GM21381 (cell line): ENCODE data around the gene SORCS2.

Experiments
- ATAC-seq: cut with Tn5 transposase; IDR thresholded peaks from one replicate; pipeline ENCODE4 v1.9.1; 2021; ENCODE audit warnings: mild to moderate bottlenecking, moderate library complexity; ENCODE audit not compliant: unreplicated experiment

The SORCS2 gene

DNA sequence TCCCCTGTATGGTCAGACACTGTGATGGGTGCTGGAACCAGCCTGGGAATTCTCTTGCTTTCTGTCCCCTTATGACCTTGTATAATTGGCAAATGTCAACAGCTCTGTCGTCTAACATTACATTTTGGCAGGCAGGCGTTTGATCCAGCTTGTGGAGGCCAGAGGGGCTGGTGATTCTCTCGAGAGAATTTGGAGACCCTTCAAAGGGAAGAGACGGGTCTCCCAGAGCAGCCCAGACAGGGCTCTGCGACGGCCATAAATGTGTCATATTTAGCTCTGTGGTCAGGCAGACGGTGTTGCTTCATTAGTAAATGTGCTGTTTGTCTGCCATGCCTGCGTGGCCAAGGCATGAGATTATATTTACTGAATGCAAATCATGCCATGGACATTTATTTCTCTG lies 68.7 kb downstream of the SORCS2 start:
- no peak for ATAC-seq

DNA sequence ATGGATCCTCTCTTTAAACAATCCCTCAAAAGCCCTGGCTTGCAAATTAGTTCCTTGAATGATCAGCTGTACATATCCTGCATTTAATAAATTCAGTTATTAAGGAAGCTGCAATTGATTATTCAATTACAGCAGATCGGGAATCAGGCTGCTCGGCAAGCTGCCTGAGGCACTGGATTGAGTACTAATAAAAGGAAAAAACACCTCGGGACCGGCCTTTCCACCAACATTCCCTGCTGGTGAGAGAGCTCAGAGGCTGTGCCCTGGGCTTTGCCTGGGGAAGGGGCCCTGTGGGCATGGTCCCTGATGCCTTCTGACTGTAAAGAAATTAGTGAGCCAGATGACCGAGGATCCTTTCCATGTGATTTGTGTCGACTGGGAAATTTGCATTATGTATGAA lies 69.2 kb downstream of the SORCS2 start:
- ATAC-seq, result no peak

DNA sequence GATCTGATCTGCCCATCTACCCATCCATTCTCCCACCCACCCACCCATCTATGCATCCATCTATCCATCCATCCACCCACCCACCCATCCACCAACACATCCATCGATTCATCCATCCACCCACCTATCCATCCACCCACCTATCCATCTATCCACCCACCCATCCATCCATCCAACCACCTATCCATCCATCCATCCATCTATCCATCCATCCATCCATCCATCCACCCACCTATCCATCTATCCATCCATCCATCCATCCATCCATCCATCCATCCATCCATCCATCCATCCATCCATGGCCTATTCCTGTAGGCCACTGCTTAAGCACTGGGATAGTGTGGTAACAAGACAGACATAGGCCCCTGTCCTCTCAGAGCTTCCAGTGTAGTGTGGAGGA lies 69.8 kb downstream of the SORCS2 start:
- no peak for ATAC-seq

DNA sequence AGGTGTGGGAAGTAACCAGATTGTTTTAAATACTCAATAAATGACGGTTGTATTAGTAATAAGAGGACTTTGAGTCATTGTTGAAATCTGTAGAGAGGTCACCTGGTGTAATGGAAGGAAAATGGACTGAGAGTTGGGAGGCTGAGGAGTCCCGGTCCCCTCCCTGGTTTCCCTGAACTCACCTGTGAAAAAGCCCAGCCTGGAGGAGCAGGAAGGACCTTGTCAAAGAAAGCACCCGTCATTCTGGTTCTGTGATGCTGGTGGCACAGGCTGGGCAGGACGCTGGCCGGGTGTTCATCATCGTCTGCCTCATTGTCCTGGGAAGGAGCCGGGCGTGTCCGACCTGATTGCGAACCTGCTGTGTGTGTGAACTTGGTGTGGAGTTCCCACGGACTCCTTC lies 70.8 kb downstream of the SORCS2 start:
- ATAC-seq, result no peak

DNA sequence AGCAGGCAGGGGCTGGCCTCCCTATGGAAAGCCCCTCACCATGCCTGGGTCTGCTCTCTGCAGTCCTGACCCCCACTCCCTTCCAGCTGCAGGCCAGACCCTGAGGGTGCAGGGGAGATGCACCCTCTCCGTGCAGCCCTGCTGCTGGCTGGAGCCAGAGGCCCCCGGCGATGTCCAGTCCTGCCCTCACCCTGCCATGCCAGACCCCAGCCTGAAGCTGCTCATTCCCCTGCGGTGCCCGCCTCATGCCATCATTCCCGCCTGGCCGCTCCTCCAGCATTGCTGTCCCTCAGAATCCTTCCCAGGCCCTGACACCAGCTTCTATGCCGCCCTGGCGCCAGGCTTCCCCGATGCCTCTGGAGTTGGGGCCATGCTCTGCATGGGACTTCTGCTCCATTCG lies 72.4 kb downstream of the SORCS2 start:
- ATAC-seq, result no peak

GRCh38 chr4:7266525-7267292 lies 74.4 kb downstream of the SORCS2 start:
- ATAC-seq, result no peak

- no peak for ATAC-seq
Observed at GRCh38 chr4:7267829-7268228, 75.5 kb downstream of the SORCS2 start.

DNA sequence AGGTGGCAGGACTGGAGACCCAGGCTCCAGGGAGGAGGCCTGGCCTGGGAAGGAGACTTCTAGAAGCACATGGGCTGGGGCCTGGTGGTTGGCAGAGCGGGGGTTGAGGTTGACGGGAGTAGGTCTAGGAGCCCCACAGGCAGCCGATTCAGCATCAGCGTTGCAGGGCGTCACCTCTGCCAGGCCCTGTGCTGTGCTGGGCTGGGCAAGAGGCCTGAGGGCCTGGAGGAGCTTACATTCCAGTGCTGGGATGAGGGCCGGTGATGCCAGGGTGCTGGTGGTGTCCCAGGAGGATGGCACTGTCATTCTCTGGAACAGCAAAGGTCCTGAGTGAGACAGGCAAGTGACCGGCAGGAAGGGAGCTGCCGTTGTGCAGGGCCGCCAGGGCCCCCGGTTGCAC lies 76.6 kb downstream of the SORCS2 start:
- no peak for ATAC-seq

DNA sequence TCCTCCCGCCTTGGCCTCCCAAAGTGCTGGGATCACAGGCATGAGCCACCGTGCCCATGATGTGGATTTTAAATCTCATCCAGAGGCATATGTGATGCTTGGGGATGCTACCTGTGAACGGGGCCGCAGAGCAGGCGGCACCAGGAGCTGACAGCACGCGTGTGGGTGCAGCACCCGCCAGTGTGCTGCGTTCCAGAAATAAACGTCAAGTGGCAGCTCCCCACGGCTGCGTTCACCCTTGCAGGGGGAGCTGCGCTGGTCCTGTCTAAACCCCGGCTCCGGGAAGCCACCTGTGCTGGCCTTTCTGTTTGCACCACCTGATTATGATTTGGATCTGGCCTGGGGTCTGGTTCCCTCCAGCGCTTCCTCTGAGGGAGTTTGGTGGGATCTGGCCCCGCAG lies 77.8 kb downstream of the SORCS2 start:
- ATAC-seq, result no peak

GRCh38 chr4:7272404-7272803 lies 80.1 kb downstream of the SORCS2 start:
- no peak for ATAC-seq

DNA sequence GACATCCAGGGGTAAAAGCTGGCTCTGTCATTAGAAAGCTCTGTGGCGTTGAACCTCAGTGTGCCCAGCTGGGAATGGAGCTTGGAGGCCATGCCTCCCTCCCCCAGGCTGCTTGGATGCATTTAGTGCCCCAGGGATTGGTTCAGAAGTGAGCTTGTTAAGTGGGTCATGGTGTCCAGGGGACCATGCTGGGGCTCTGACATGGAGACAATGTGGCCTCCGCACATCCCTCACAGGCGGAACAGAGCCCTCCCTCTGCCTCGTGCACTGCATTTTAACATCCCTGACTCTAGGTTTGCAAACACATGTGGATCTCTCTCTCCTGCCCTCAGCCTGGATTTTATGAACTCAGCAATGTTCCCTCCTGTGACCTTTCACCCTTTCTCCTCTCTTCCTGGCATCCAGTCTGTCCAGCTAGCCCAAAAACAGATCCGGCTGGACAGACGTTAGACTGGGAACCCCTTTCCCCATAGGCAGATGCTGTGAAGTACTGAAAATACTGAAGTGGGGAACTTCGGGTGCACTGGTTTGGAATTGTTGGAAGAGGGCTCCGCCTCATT lies 81.5 kb downstream of the SORCS2 start:
- ATAC-seq, result no peak

- no peak for ATAC-seq
Observed at GRCh38 chr4:7275067-7275466, 82.7 kb downstream of the SORCS2 start.

GRCh38 chr4:7275490-7276154 lies 83.3 kb downstream of the SORCS2 start:
- ATAC-seq, result no peak

GRCh38 chr4:7276515-7276914 lies 84.2 kb downstream of the SORCS2 start:
- no peak for ATAC-seq

DNA sequence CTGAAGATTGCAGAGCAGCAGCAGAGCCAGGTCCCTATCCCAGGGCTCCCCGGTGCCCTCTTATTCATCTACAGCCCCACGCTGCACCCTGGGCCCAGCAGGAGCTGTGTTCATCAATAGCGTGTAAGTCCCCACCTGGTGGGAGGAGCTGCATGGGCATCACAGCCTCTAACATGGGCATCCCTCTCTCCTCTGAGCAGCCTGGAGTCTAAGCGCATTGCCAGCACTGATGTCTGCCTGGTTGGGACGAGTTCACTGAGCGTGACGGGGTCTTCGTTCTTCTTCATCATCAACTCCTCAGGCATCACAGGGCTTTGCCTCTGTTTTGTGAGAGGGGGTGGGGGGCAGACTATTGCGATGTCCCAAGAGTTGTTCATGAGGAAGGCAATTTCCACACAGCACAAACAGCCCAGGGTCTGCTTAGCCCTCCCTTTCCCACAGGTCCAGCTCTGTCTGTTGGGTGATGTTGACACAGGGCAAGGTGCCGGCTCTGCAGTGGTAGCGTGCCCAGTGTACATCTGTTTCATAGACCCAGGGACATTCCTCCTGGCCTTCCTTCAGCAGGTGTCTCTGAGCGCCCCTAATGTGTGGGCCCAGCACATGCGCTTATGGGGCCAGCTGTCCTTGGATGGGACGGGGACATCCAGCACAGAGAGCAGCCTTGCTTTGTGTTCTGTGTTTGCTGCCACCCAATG lies 85.9 kb downstream of the SORCS2 start:
- ATAC-seq, result no peak

- no peak for ATAC-seq
Observed at GRCh38 chr4:7278981-7279380, 86.6 kb downstream of the SORCS2 start.

DNA sequence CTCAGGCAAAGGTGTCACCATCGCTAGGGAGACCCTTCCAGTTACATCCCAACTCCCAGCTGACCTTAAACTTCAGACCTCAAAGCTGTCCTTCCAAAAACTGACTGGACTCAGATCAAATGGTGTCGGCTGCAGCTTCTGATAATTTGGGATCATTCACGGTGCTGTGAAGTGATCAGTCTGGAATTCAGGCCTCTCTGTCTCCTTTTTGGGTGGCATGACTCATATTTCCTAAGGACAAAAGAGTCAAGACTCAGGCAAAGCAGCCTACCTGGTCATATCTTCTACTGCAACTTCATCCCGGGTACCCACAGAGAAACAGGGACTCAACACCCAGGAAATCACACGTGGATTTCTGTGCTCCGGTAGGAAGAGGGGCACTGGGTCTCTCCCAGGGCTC lies 87.6 kb downstream of the SORCS2 start:
- no peak for ATAC-seq

- ATAC-seq, result no peak
Observed at GRCh38 chr4:7280926-7281690, 88.8 kb downstream of the SORCS2 start.

GRCh38 chr4:7281691-7282665 lies 89.6 kb downstream of the SORCS2 start:
- no peak for ATAC-seq
